H9 (cell line): ENCODE results near the gene IBA57. TPM values are rescaled to one million over a fixed set of nuclear protein-coding genes. Genes with fewer than 3 reads are reported as not detected.

Experiments used
- DNase-seq: peaks from one replicate; pipeline ENCODE4 v3.0.0-alpha.2; 2017
- H2AFZ ChIP-seq: one replicate; pipeline ENCODE4 v1.6.1; 2013; ENCODE audit warnings: mild to moderate bottlenecking, low read length, control low read depth, moderate library complexity
- H2AK5ac ChIP-seq: 2 replicates; pipeline ENCODE4 v1.6.1; 2013; ENCODE audit warnings: low read length, control low read depth, mixed read lengths; ENCODE audit not compliant: insufficient read length
- H2BK120ac ChIP-seq: one replicate; pipeline ENCODE4 v1.6.1; 2013; ENCODE audit warnings: low read depth, mild to moderate bottlenecking, low read length, control low read depth, inconsistent platforms; ENCODE audit not compliant: poor library complexity, severe bottlenecking
- H2BK12ac ChIP-seq: 2 replicates; pipeline ENCODE4 v1.6.1; 2013; ENCODE audit warnings: low read length, control low read depth, mixed read lengths, low read depth; ENCODE audit not compliant: insufficient read length
- H2BK15ac ChIP-seq: 2 replicates; pipeline ENCODE4 v1.6.1; 2013; ENCODE audit warnings: low read depth, low read length, control low read depth
- H2BK20ac ChIP-seq: one replicate; pipeline ENCODE4 v1.6.1; 2013; ENCODE audit warnings: low read depth, mild to moderate bottlenecking, low read length, control low read depth, inconsistent platforms; ENCODE audit not compliant: poor library complexity, severe bottlenecking
- H2BK5ac ChIP-seq: 2 replicates; pipeline ENCODE4 v1.6.1; 2013; ENCODE audit warnings: low read length, control low read depth, mixed read lengths; ENCODE audit not compliant: insufficient read length
- H3K14ac ChIP-seq: 2 replicates; pipeline ENCODE4 v1.6.1; 2013; ENCODE audit warnings: low read length, control low read depth; ENCODE audit not compliant: insufficient read depth
- H3K18ac ChIP-seq: 2 replicates; pipeline ENCODE4 v1.6.1; 2013; ENCODE audit warnings: low read depth, mild to moderate bottlenecking, mixed read lengths, low read length, control low read depth; ENCODE audit not compliant: insufficient read length
- H3K23ac ChIP-seq: 2 replicates; pipeline ENCODE4 v1.6.1; 2013; ENCODE audit warnings: low read length, control low read depth, mixed read lengths, low read depth; ENCODE audit not compliant: insufficient read length
- H3K23me2 ChIP-seq: 2 replicates; pipeline ENCODE4 v1.6.1; 2013; ENCODE audit warnings: low read depth, mild to moderate bottlenecking, mixed read lengths, low read length, control low read depth; ENCODE audit not compliant: insufficient read length, poor library complexity, severe bottlenecking
- H3K27ac ChIP-seq: 2 replicates; pipeline ENCODE4 v1.5.1; 2013; ENCODE audit warnings: low read length, control low read depth, mixed read lengths, low read depth; ENCODE audit not compliant: insufficient read length
- H3K27me3 ChIP-seq: 2 replicates; pipeline ENCODE4 v1.6.1; 2013; ENCODE audit warnings: low read length, control low read depth, inconsistent platforms; ENCODE audit not compliant: insufficient read depth
- H3K4ac ChIP-seq: 2 replicates; pipeline ENCODE4 v1.6.1; 2013; ENCODE audit warnings: low read depth, mild to moderate bottlenecking, control low read depth, inconsistent platforms, low read length, moderate library complexity
- H3K4me1 ChIP-seq: 2 replicates; pipeline ENCODE4 v1.6.1; 2013; ENCODE audit warnings: low read length, control low read depth, inconsistent platforms; ENCODE audit not compliant: insufficient read depth
- H3K4me2 ChIP-seq: 2 replicates; pipeline ENCODE4 v1.6.1; 2013; ENCODE audit warnings: low read length, control low read depth, mixed read lengths; ENCODE audit not compliant: insufficient read length, insufficient read depth
- H3K56ac ChIP-seq: 2 replicates; pipeline ENCODE4 v1.6.1; 2013; ENCODE audit warnings: low read depth, mild to moderate bottlenecking, mixed read lengths, low read length, control low read depth; ENCODE audit not compliant: insufficient read length
- H3K79me1 ChIP-seq: 2 replicates; pipeline ENCODE4 v1.6.1; 2013; ENCODE audit warnings: low read depth, mild to moderate bottlenecking, moderate library complexity, low read length, control low read depth, inconsistent platforms; ENCODE audit not compliant: insufficient read depth, poor library complexity, severe bottlenecking
- H3K79me2 ChIP-seq: 2 replicates; pipeline ENCODE4 v1.6.1; 2013; ENCODE audit warnings: low read length, control low read depth, inconsistent platforms; ENCODE audit not compliant: insufficient read depth
- H3K9ac ChIP-seq: 2 replicates; pipeline ENCODE4 v1.6.1; 2013; ENCODE audit warnings: low read length, control low read depth, mixed read lengths; ENCODE audit not compliant: insufficient read length; ENCODE audit errors: extremely low read depth
- H3K9me3 ChIP-seq: one replicate; pipeline ENCODE4 v1.6.1; 2013; ENCODE audit warnings: low read depth, low read length, inconsistent platforms; ENCODE audit not compliant: control insufficient read depth
- H3T11ph ChIP-seq: one replicate; pipeline ENCODE4 v1.6.1; 2013; ENCODE audit warnings: mild to moderate bottlenecking, low read length, control low read depth, inconsistent platforms
- H4K20me1 ChIP-seq: one replicate; pipeline ENCODE4 v1.6.1; 2013; ENCODE audit not compliant: control insufficient read depth, insufficient read length, insufficient read depth
- H4K5ac ChIP-seq: 2 replicates; pipeline ENCODE4 v1.6.1; 2013; ENCODE audit warnings: low read depth, mild to moderate bottlenecking, mixed read lengths, low read length, control low read depth; ENCODE audit not compliant: insufficient read length
- H4K8ac ChIP-seq: replicated peaks from 2 replicates; pipeline ENCODE4 v1.6.1; 2013; ENCODE audit warnings: low read length, control low read depth, mixed read lengths, low read depth; ENCODE audit not compliant: insufficient read length
- H4K91ac ChIP-seq: 2 replicates; pipeline ENCODE4 v1.6.1; 2013; ENCODE audit warnings: low read depth, mild to moderate bottlenecking, moderate library complexity, mixed read lengths, low read length, control low read depth; ENCODE audit not compliant: insufficient read length
- H3K27ac Mint-ChIP-seq, 3 experiments: 2 replicates in 2 of 3; 3 replicates in 1 of 3; pipeline ENCODE4 v1.8.0; 2020 to 2021; ENCODE audit warnings: mixed read lengths in 3 of 3, mild to moderate bottlenecking in 1 of 3, moderate library complexity in 1 of 3
- H3K27me3 Mint-ChIP-seq: 2 replicates; pipeline ENCODE4 v1.8.0; 2021; ENCODE audit warnings: low read depth, mild to moderate bottlenecking, moderate library complexity, mixed read lengths
- H3K36me3 Mint-ChIP-seq, 3 experiments: 2 replicates in 2 of 3; 3 replicates in 1 of 3; pipeline ENCODE4 v1.8.0; 2020 to 2021; ENCODE audit warnings: low read depth in 3 of 3, mixed read lengths in 3 of 3; ENCODE audit not compliant: insufficient read depth in 1 of 3
- H3K4me1 Mint-ChIP-seq, 2 experiments: 2 replicates each; pipeline ENCODE4 v1.8.0; 2020; ENCODE audit warnings: mixed read lengths in 2 of 2
- H3K4me3 Mint-ChIP-seq, 2 experiments: 2 replicates in 1 of 2; 3 replicates in 1 of 2; pipeline ENCODE4 v1.8.0; 2020 to 2021; ENCODE audit warnings: mild to moderate bottlenecking in 2 of 2, mixed read lengths in 2 of 2, moderate library complexity in 1 of 2
- H3K9me3 Mint-ChIP-seq, 2 experiments: 2 replicates in 1 of 2; 3 replicates in 1 of 2; pipeline ENCODE4 v1.8.0; 2020; ENCODE audit warnings: mild to moderate bottlenecking in 2 of 2, mixed read lengths in 2 of 2, moderate library complexity in 1 of 2
- CTCF ChIP-seq: fragments of 200-600 bp; sonication (generic); conservative IDR thresholded peaks from 3 replicates; pipeline ENCODE4 v1.8.0; 2021; ENCODE audit warnings: antibody characterized with exemption, mild to moderate bottlenecking
- WGBS: extraction: QIAGEN DNeasy Blood & Tissue Kit; methylation state at CpG from one replicate; pipeline ENCODE4 v1.1.7; 2013; ENCODE audit warnings: missing lambda C conversion rate, low lambda C conversion rate, mixed read lengths; ENCODE audit not compliant: insufficient read length; ENCODE audit errors: extremely low coverage; 5-methylcytosine and 5-hydroxymethylcytosine counted together
- total RNA-seq: library from RNA; stranded (reverse); gene quantifications from 2 replicates; pipeline ENCODE4 v1.2.1, GENCODE V29; 2021

The IBA57 gene
- total RNA-seq, 1 experiment from 2014 or later: 12.6 TPM

GRCh38 chr1:228151180-228151925 lies 14.3 kb upstream of the IBA57 start:
- Histone ChIP-seq H3K27me3 (no peaks in the 10 kb centered on the region; the same call in 1 of the 2 replicates), H3K9me3 (no peaks in the 10 kb centered on the region), H4K91ac (no peak overlapping the region), H3K56ac (no peak overlapping the region), H3K23ac (no peak overlapping the region), H2BK12ac (no peak overlapping the region), H3K79me2 (no peaks in the 10 kb centered on the region), H3K18ac (no peak overlapping the region), H3K23me2 (no peaks in the 10 kb centered on the region), H2BK5ac (no peak overlapping the region), H4K5ac (no peak overlapping the region), H4K8ac (no peak overlapping the region), H2BK15ac (no peak overlapping the region), H3K79me1 (no peaks in the 10 kb centered on the region), H3T11ph (no peak overlapping the region), H2AFZ (no peak overlapping the region), H3K4me2 (no peak overlapping the region), H3K4me1 (no peaks in the 10 kb centered on the region), H3K27ac (no peak overlapping the region), H2BK120ac (no peak overlapping the region), H2AK5ac (no peak overlapping the region), H3K9ac (no peak overlapping the region), H3K4ac (no peak overlapping the region), H2BK20ac (no peak overlapping the region), H3K14ac (no peak overlapping the region), H4K20me1 (peaks cover 3% of the 10 kb centered on the region)
- peaks cover 3 to 9% of the 10 kb centered on the region in 2 experiments; a peak in 2 of 4 replicates for H3K4me1 Mint-ChIP-seq
- H3K4me3 Mint-ChIP-seq: no peak overlapping the region; a peak in 1 of 5 replicates
- H3K27ac Mint-ChIP-seq: peak overlapping the region in 2 of 3 experiments; percentile 27 to 65; a peak in 3 of 7 replicates
- TF ChIP-seq CTCF: no peak
- H3K36me3 Mint-ChIP-seq: no peaks in the 10 kb centered on the region
- WGBS: no CpG with 5 or more reads among the region's 12 CpGs
- no peaks in the 10 kb centered on the region for H3K9me3 Mint-ChIP-seq
- DNase-seq: peak; percentile 24
- no peaks in the 10 kb centered on the region for H3K27me3 Mint-ChIP-seq
